CD4-positive, alpha-beta T cell treated with Interleukin-21 for 1 hour (primary cell): ENCODE measurements around the gene TALDO1.

Experiments used
- DNase-seq: peaks from one replicate; pipeline ENCODE4 v3.0.0-alpha.2; 2020

Gene TALDO1

DNA sequence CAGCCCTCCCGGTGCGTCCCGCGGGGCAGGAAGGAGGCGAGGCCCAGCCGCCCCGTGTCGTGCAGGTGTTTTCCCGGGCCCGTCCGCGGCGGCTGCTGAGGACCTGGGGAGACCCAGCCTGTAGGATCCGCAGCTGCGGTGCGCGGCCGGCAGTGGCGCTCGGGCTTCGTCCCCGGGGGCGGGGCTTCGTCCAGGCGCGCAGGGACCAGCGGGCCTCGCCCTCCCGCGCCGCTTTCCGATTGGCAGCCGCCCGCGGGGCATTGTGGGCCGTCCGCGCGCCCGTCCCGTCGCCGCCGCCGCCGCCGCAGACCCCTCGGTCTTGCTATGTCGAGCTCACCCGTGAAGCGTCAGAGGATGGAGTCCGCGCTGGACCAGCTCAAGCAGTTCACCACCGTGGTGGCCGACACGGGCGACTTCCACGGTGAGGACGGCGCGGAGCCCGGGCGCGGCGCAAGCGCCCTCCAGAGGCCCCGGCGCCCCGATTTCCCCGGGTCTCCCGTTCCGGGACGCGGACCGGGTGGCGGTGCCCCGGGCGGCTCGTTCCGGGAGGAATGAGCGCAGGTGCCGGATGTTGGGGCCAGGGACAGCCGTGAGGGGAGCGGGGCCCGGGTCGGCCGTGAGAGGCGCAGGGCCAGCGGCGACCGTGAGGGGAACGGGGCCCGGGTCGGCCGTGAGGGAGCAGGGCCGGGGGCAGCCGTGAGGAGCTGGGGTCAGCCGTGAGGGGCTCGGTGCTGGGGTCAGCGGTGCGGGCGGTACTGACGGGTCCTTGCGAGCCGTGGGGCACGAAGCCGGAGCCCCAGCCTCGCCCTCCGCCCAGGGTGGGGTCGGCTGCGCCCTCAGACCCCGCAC, at the start of gene TALDO1:
TALDO1 (plus strand) TSS at position 307 of the 849 bp plus-strand sequence; CDS start at position 325, 18 bp downstream.
- DNase-seq: peak; percentile 88

- DNase-seq: no peak
These were observed 49.4 kb upstream of the TALDO1 start for GRCh38 chr11:697811-698311.

DNA sequence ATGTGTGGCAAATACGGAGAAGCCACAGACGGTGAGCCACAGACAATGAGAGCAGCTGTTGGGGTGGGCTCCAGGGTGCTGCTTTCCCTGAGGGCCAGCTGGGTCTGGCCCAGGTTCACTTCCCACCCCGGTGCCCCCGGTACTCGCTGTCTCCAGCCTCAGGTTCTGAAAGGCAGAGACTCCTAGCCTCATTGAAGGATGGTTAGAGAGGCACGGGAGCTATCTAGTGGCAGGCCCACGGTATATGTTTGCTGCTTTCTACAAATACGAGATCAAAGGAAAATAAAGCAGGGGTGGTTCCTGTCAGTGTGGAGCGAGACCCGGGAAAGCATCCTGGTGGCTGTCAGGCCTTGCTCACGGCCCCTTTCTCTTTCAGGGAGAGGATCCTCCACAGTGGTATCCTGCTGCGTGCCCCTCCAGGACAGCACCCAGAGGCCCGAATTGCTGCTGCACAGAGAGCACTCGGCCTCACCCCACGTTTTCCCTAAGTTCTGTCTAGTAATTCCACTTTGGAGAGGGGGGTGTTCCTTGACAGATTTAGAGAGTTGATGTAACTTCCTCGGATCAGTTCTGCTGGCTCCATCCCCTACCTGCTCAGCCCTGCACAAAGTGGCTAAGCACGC, 48.7 kb upstream of the TALDO1 start:
- no peak for DNase-seq

DNA sequence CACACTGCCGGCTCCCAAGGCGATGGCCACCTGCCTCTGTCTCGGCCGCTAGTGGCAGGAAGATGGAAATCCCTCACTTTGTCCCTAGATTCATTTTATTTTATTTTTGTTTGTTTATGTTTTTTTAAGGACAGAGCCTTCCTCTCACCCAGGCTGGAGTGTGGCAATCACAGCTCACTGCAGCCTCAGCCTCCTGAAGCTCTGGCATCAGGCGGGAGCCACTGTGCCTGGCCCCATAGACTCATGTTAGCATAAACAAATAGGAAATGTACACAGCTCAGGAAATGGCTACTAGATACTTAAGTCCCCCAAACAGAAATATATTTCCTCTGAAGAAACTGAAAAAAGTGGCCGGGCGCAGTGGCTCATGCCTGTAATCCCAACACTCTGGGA, 48.2 kb upstream of the TALDO1 start:
- DNase-seq: no peak

DNA sequence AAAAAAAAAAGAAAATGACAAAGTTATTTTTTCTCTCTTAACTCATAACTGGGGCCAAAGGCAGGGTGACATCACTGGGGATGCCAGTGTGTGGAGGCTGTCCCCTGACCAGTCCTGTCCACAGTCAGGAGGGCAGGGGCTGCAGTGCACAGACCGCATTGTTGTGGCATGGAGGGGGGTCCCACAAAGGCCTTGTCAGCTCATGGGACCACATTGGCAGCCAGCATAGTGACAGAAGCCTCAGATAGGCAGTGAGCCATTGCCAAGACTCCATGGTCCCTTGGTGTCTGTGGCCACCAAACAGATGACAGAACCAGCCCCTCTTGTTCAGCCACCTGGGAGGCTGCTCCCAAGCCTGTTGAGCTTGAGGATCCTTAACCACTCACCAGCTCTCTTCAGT, 47.5 kb upstream of the TALDO1 start:
- no peak for DNase-seq

- DNase-seq: no peak
These were observed 45.4 kb upstream of the TALDO1 start for GRCh38 chr11:701741-702461.

GRCh38 chr11:702462-703461, 44.5 kb upstream of the TALDO1 start:
- DNase-seq: no peak

DNA sequence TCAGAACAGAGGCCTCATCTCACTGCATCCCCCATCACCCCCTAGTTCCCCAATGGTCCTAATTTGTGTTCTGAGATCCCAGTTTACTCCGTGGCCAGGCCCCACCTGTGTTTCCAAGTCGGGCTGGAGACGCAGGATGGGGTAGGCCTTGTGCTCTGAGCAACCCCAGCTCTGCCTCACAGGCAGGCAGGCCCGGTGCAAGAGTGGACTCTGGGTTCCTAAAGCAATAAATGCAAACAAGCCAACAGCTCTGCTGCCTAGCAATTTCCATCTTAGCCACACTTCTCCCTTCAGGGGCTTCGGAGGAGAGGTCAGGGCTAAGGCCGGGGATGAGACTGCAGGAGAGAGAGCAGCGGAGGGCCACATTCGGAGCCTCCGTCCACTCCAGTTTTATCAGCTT, 43.8 kb upstream of the TALDO1 start:
- no peak for DNase-seq

DNA sequence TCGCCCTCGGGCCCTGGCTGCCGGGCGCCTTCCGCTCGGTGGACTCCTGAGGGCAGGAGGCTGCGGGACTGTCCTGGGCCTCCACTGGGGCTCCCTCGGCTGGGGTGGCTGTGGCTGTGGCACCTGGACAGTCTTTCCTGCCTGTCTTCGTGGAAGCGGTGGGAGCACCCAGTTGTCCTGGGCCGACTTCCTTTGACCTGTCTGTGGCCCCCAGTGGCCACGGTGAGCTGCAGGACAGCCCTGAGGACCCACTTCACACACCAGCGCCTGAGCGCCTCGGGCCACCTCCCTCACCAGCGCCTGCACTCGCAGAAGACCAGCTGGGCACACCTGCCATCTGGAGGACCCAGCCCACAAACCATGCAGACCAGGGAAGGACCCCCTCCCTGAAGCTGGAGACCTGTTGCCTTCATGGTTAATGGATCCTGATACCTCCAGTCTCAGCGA, 43.0 kb upstream of the TALDO1 start:
- DNase-seq: no peak

DNA sequence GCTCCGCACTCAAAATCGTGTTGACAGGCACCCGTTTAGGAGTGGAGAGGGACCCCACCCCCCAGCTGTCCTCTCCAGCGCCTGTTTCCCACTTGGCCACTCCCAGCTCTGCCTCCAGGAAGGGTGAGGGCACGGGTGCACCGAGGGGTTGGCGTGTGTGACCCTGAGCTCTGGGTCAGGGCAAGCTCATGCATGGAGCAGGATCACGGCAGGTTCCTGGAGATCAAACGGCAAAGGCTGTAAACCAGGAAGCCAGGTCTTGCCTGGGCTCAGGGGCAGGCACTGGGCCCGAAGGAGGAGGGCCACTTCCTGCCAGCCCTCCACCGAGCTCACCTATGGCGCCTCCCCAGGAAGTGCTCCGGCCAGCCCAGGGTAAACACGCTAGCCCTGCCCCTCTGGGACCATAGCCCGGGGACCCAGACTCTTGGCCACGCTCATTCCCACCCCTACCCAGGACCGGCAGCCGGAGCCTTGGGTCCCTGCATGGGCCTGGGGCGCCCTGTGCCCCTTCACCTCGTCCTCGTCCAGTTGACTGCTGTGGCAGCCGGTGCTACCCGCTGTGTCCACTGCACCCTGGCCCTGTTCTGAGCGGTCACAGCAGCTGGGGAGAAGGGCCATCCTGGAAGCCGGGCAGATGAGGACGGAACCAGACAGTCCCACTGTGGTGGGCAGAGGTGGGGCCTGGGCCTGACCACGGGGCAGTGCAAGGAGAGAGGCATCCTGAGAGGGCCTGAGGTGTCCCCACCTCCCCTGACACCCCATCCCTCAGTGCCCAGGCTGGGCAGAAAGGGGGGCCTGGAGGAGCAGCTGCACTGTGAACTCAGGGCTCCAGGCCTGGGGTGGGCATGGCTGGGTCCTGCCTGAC, 42.3 kb upstream of the TALDO1 start:
- no peak for DNase-seq

DNA sequence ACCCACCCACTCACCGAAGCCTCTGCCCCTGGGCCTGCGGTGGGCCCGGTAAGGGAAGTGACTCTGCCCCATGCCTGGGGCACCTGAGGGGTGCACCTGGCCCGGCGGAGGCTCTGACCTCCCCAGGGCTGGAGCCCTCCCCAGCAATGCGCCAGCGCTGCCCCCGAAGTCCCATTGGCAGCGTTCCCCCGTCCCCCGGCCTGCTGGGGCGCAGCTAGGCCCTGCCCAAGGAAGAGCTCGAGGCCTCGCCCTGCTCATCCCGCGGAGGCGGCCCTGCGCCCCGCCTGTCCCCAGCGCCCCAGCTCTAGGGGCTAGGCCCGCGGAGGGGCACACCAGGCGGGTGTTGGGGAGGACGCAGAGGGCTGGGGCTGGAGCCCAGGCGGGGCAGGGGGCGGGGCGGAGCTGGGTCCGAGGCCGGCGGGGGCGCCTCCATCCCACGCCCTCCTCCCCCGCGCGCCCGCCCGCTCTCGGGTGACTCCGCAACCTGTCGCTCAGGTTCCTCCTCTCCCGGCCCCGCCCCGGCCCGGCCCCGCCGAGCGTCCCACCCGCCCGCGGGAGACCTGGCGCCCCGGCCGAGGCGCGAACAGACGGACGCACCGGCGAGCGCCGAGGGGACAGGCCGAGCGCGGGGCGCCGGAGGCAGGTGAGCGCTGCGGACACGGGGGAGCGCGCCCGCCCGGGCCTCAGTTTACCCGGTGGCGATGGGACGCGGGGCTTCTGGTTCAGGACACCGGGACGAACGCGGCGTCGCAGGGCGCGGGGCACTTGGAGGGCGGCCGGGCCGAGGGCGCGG, 41.4 kb upstream of the TALDO1 start, which contains the start of gene EPS8L2:
EPS8L2 (plus strand) TSS at position 586 of the 793 bp plus-strand sequence. CDS start 3,177 bp downstream, outside the sequence.
- no peak for DNase-seq

GRCh38 chr11:706439-706956, 40.8 kb upstream of the TALDO1 start:
- DNase-seq: no peak

DNA sequence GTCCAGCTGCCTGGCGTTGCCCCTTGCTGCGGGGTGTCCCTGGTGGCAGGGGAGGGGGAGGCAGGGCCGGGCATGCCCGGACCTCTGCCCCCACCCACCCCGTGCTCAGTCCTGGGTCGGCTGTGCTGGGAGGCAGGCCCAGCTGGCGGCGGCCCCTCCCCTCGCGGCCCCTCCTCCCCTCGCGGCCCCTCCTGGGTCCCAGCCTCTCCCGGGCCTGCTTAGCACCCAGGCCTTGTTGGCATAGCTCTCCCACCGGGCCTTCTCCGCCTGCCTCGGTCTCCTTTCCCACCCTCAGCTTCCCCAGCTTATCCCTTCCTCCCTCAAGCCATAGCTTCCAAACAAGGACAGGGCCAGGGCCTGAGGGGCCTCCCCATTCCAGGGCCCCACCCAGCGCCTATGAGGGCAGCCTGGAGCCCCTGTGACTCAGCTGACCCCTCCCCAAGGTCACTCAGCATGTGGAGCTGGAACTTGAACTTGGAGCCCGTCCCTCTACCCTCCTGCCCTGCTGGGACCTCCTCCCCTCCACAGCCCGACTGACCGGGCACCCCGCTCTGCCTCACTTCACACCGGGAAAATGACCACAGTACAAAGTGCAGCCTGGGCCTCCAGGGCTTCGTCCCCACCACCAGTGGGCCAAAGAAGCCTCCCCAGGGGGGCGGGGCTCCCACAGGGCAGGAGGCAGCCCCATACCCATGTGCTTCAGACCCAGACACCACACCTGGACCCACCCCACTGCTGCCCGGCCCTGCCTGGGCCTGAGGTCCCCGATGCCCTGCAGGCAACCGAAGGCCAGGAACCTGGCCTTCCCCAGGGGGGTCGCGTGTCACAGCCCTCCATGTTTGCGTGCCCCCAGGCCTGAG, 40.1 kb upstream of the TALDO1 start:
- DNase-seq: no peak

GRCh38 chr11:707817-708420, 39.3 kb upstream of the TALDO1 start:
- no peak for DNase-seq

- no peak for DNase-seq
These were observed 38.8 kb upstream of the TALDO1 start for GRCh38 chr11:708511-708910.

GRCh38 chr11:709109-709997, 37.9 kb upstream of the TALDO1 start:
- no peak for DNase-seq

DNA sequence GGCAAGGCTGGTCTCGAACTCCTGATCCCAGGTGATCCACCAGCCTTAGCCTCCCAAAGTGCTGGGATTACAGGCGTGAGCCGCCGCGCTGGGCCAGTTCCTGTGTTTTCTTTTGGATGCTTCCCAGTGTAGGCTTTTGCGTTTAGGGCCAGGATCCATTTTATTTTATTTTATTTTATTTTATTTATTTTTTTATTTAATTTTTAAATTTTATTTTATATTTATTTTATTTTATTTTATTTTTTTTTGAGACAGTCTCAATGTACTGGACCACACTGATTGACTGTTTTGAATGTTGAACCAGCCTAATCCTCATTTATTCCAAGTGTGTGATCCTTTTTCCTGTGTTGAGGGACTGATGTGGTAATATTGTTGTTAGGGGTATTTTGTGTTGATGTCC, 32.8 kb upstream of the TALDO1 start:
- DNase-seq: no peak
